Astrocyte (in vitro differentiated cells and primary cell): Measurements from ENCODE around the gene ETFA.

ENCODE experiments used
- CTCF ChIP-seq: IDR thresholded peaks from 2 replicates; pipeline ENCODE4 v1.5.1; 2011; ENCODE audit warnings: low read depth, mild to moderate bottlenecking, inconsistent platforms, low read length, moderate library complexity; ENCODE audit not compliant: insufficient read depth
- EZH2 ChIP-seq: IDR thresholded peaks from 2 replicates; pipeline ENCODE4 v1.6.1; 2012; ENCODE audit warnings: mild to moderate bottlenecking, low read length, inconsistent platforms; ENCODE audit not compliant: insufficient read depth

- TF ChIP-seq CTCF (no peak), EZH2 (no peak)
Observed at GRCh38 chr15:76327191-76328105, 16.2 kb upstream of the ETFA start.
